NCI-H2227 (cell line): Measurements from ENCODE around the gene ZFAND6.
"Not testable (repeated sequence)": the region's sequence is repeated elsewhere in the genome, so short reads cannot be mapped to it uniquely, and the experiment has no call there.

ENCODE experiments used
- DNase-seq: peaks from one replicate; lab custom pipeline; 2025; ENCODE audit not compliant: unreplicated experiment; lab: John Stamatoyannopoulos, UW

The ZFAND6 gene

GRCh38 chr15:80095969-80096368, 36.5 kb downstream of the ZFAND6 start:
- no peak for DNase-seq

GRCh38 chr15:80098341-80098740, 38.9 kb downstream of the ZFAND6 start:
- DNase-seq, result no peak

GRCh38 chr15:80099241-80099640, 39.8 kb downstream of the ZFAND6 start:
- DNase-seq, result no peak

GRCh38 chr15:80099662-80100061, 40.2 kb downstream of the ZFAND6 start:
- not testable (repeated sequence) for DNase-seq

GRCh38 chr15:80100247-80100646, 40.8 kb downstream of the ZFAND6 start:
- DNase-seq, result no peak

GRCh38 chr15:80105193-80105592, 45.7 kb downstream of the ZFAND6 start:
- DNase-seq, result no peak

- no peak for DNase-seq
Measured at GRCh38 chr15:80105595-80105994, 46.1 kb downstream of the ZFAND6 start.

- DNase-seq, result no peak
Measured at GRCh38 chr15:80106051-80106450, 46.6 kb downstream of the ZFAND6 start.

- DNase-seq, result no peak
Measured at GRCh38 chr15:80107204-80107603, 47.7 kb downstream of the ZFAND6 start.

- DNase-seq, result no peak
Measured at GRCh38 chr15:80107774-80108173, 48.3 kb downstream of the ZFAND6 start.

GRCh38 chr15:80109388-80109787, 49.9 kb downstream of the ZFAND6 start:
- DNase-seq, result no peak

GRCh38 chr15:80110920-80111319, 51.4 kb downstream of the ZFAND6 start:
- DNase-seq, result no peak

GRCh38 chr15:80114114-80114513, 54.6 kb downstream of the ZFAND6 start:
- DNase-seq, result no peak

- DNase-seq, result no peak
Measured at GRCh38 chr15:80115021-80115420, 55.5 kb downstream of the ZFAND6 start.

- no peak for DNase-seq
Measured at GRCh38 chr15:80118956-80119355, 59.5 kb downstream of the ZFAND6 start.

GRCh38 chr15:80120636-80121035, 61.2 kb downstream of the ZFAND6 start:
- DNase-seq, result no peak

- DNase-seq, result no peak
Measured at GRCh38 chr15:80121546-80121945, 62.1 kb downstream of the ZFAND6 start.

- DNase-seq, result no peak
Measured at GRCh38 chr15:80123034-80123433, 63.6 kb downstream of the ZFAND6 start.

GRCh38 chr15:80127253-80127652, 67.8 kb downstream of the ZFAND6 start:
- DNase-seq, result not testable (repeated sequence)

- DNase-seq, result no peak
Measured at GRCh38 chr15:80127911-80128310, 68.4 kb downstream of the ZFAND6 start.

GRCh38 chr15:80132382-80132781, 72.9 kb downstream of the ZFAND6 start:
- no peak for DNase-seq

- DNase-seq, result no peak
Measured at GRCh38 chr15:80136854-80137253, 77.4 kb downstream of the ZFAND6 start.

- DNase-seq, result no peak
Measured at GRCh38 chr15:80138961-80139360, 79.5 kb downstream of the ZFAND6 start.

GRCh38 chr15:80140909-80141308, 81.4 kb downstream of the ZFAND6 start:
- no peak for DNase-seq
